Breast epithelium (tissue), 4 donors: ENCODE measurements around the gene FGA. TPM values are rescaled to one million over a fixed set of nuclear protein-coding genes. Genes with fewer than 3 reads are reported as not detected.

ENCODE experiments used
- DNase-seq, 2 donors: peaks; one replicate each; pipeline ENCODE4 v3.0.0-alpha.2; 2019; ENCODE audit warnings: low spot score in 2 of 2
- H3K27ac ChIP-seq, 2 donors: fragments of 200-600 bp; sonication (generic) in 1 of 2; one replicate each; pipeline ENCODE4 v1.5.1; 2016 to 2019; ENCODE audit warnings: mild to moderate bottlenecking in 1 of 2
- H3K27me3 ChIP-seq, 2 donors: fragments of 200-600 bp; sonication (generic) in 1 of 2; one replicate each; pipeline versions ENCODE4 v1.5.1 to v1.6.0; 2017 to 2019; ENCODE audit warnings: control low read depth in 1 of 2, mild to moderate bottlenecking in 1 of 2
- H3K36me3 ChIP-seq: fragments of 200-600 bp; one replicate; pipeline ENCODE4 v1.5.1; 2019
- H3K4me1 ChIP-seq, 2 donors: fragments of 200-600 bp; sonication (generic); one replicate each; pipeline ENCODE4 v1.5.1; 2016 to 2019; ENCODE audit warnings: control low read depth in 1 of 2
- H3K4me3 ChIP-seq, 3 donors: fragments of 200-600 bp; sonication (generic); 1 replicate in 2 of 3; 2 replicates in 1 of 3; pipeline ENCODE4 v1.5.1; 2016 to 2019; ENCODE audit warnings: mild to moderate bottlenecking in 3 of 3, moderate library complexity in 2 of 3
- H3K9me3 ChIP-seq, 2 donors: fragments of 200-600 bp; sonication (generic) in 1 of 2; one replicate each; pipeline ENCODE4 v1.5.1; 2016 to 2019; ENCODE audit warnings: control low read depth in 1 of 2
- CTCF ChIP-seq, 3 donors: fragments of 450-650 bp; IDR thresholded peaks; one replicate each; pipeline ENCODE4 v1.5.1; 2016 to 2017; ENCODE audit warnings: antibody characterized with exemption in 3 of 3, mild to moderate bottlenecking in 3 of 3, moderate library complexity in 3 of 3
- POLR2A ChIP-seq: fragments of 450-650 bp; IDR thresholded peaks from one replicate; pipeline ENCODE4 v1.6.1; 2016; ENCODE audit warnings: antibody characterized with exemption, mild to moderate bottlenecking, moderate library complexity
- POLR2AphosphoS5 ChIP-seq, 3 donors: sonication (generic); formaldehyde crosslinking; IDR thresholded peaks; one replicate each; pipeline ENCODE4 v1.6.1; 2017; ENCODE audit warnings: antibody characterized with exemption in 3 of 3
- intact Hi-C: fragments of 100-400 bp; cut with DNase I; formaldehyde crosslinking; loops from one replicate; pipeline ENCODE4 v1.15.1; 2023; ENCODE audit warnings: low total_unique reads
- total RNA-seq, 3 donors: library from RNA; depleted of rRNA; stranded (reverse); fragments of >200 nt; gene quantifications; one replicate each; pipeline ENCODE4 v1.1.0, GENCODE V29; 2016

FGA gene
- total RNA-seq, 3 donors from 2014 or later: 0.66 TPM; not detected in 2

GRCh38 chr4:154614306-154614705, 23.8 kb upstream of the FGA start:
- no peaks in the 10 kb centered on the region for H3K27me3 ChIP-seq
- DNase-seq: no peak
- H3K36me3 ChIP-seq: no peaks in the 10 kb centered on the region
- H3K4me3 ChIP-seq: no peak overlapping the region
- H3K27ac ChIP-seq: no peak overlapping the region
- TF ChIP-seq CTCF (IDR thresholded peaks at IDR 0.05): no peak
- no peak for TF ChIP-seq POLR2AphosphoS5 (IDR thresholded peaks at IDR 0.05)
- TF ChIP-seq POLR2A: no peak
- H3K9me3 ChIP-seq: no peaks in the 10 kb centered on the region
- intact Hi-C loops: no loop called here
- H3K4me1 ChIP-seq: no peaks in the 10 kb centered on the region

DNA sequence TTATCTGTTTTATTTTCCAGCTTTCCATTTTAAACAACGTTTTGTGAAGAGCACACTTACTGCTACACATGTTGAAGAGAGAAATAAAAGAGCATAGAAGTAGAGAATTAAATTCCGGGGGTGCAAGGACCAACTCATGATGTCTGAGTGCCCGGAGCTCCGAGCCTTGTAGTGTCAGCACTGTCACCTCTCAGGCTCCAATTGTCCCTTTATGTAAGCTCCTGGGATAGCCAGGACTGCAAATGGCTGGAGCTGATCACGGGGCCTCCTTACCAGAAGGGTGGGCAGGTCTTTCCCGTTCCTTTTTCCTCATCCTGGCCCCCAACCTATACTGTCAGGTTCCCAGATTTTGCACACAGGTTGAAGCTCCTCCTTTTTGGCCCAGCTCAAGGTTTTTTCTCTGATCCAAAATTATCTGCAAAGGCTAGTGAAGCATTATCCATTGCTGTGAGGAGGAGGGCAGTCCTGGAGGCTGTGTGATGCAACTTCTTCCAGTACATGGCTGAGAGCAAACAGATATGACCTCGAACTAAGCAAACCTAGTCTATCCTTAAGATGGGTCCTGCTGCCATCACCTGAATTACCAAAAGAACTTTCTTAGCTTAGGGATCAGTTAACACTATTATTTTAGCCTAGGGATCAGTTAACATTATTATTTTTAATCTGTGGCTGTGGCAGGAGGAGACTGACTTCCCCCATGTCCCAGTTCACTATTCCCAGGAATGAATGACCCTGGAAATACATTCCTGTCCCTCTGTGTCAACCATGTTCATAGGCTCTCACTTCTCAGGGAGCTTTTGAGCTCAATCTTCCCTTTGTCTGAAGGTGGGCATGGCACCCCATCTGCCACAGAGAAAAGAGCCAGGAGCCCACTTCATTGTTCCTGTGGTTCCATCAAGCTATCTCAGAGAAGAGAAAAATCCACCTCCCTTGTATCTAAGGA, 22.2 kb upstream of the FGA start, which contains the start of gene FGG:
TSS of gene FGG (minus strand) at position 185 of the 943 bp plus-strand sequence. CDS start at position 138, 47 bp downstream.
- Histone ChIP-seq H3K27me3 (no peaks in the 10 kb centered on the region), H3K36me3 (no peaks in the 10 kb centered on the region), H3K4me3 (no peak within 1 kb of the TSS), H3K4me1 (no peaks in the 10 kb centered on the region), H3K27ac (no peak within 1 kb of the TSS), H3K9me3 (no peaks in the 10 kb centered on the region)
- intact Hi-C loops: no loop called here
- DNase-seq: no peak
- TF ChIP-seq CTCF (IDR thresholded peaks at IDR 0.05) (no peak), POLR2A (no peak), POLR2AphosphoS5 (IDR thresholded peaks at IDR 0.05) (no peak)

DNA sequence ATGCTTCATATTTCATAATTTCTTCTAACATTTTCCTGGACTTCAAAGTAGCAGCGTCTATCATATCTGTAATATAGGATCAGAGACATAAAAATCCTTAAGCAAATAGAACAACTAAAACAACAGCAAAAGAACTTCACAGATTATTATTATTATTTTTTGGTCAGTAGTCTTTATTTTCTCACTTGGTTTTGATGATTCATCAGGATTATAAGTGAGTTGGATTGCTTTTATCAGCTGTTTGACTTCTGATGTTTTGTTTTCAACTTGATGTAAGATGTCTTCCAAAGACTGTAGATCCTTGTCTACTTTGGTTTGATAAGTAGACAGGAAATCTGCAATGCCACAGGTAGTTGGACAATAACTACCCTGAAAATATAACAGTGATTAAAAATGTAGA, 21.3 kb upstream of the FGA start:
- intact Hi-C loops: no loop called here
- Histone ChIP-seq H3K27ac (no peak overlapping the region), H3K4me1 (no peaks in the 10 kb centered on the region), H3K27me3 (no peaks in the 10 kb centered on the region), H3K9me3 (no peaks in the 10 kb centered on the region), H3K36me3 (no peaks in the 10 kb centered on the region), H3K4me3 (no peak overlapping the region)
- no peak for DNase-seq
- TF ChIP-seq POLR2A (no peak), POLR2AphosphoS5 (IDR thresholded peaks at IDR 0.05) (no peak), CTCF (IDR thresholded peaks at IDR 0.05) (no peak)

DNA sequence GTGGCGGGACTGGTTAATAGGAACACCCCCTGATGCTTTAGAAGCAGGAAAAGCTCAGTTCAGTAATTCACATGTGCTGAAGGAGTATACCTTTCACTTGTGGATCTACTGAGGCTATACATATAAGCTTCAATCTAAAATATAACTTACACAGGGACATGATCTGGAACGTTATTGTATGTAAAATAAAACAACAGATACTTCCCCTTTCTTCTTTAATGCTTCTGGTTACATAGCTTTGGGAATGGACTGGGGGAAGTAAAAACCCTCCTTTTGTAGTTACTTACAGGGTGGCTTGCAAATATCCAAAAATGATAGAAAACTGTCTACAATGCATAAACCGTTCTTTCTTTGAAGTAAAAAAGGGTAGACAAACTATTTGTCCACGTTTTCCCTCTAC, 20.0 kb upstream of the FGA start:
- Histone ChIP-seq H3K36me3 (no peaks in the 10 kb centered on the region), H3K27ac (no peak overlapping the region), H3K9me3 (no peaks in the 10 kb centered on the region), H3K4me3 (no peak overlapping the region), H3K27me3 (no peaks in the 10 kb centered on the region), H3K4me1 (no peaks in the 10 kb centered on the region)
- intact Hi-C loops: no loop called here
- no peak for DNase-seq
- TF ChIP-seq POLR2A: no peak
- no peak for TF ChIP-seq CTCF (IDR thresholded peaks at IDR 0.05)
- TF ChIP-seq POLR2AphosphoS5 (IDR thresholded peaks at IDR 0.05): no peak

DNA sequence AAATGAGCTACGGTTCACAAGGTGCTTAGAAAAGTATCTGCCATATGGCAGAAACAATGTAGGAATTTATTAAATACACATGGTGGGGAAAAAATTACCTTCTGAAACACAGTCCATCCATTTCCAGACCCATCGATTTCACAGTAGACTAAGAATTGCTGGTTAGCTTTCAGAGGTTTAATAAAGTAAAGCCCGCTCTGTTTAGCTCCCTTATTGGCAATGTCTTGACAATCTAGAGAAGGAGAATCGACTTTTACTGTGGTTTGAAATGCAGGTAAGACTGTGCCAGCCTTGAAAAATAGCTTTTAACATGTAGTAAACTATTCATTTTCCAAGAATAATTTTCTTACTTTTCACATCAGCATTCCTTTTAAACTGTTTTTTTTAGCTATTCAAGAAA, 19.0 kb upstream of the FGA start:
- no peak for TF ChIP-seq POLR2A
- TF ChIP-seq POLR2AphosphoS5 (IDR thresholded peaks at IDR 0.05): no peak
- no peak for TF ChIP-seq CTCF (IDR thresholded peaks at IDR 0.05)
- H3K4me3 ChIP-seq: no peak overlapping the region
- no peak overlapping the region for H3K27ac ChIP-seq
- no peaks in the 10 kb centered on the region for H3K4me1 ChIP-seq
- no peaks in the 10 kb centered on the region for H3K9me3 ChIP-seq
- DNase-seq: no peak
- intact Hi-C loops: no loop called here
- H3K36me3 ChIP-seq: no peaks in the 10 kb centered on the region
- H3K27me3 ChIP-seq: no peaks in the 10 kb centered on the region
